NCI-H82 (cell line): ENCODE data around the gene ELAVL1.
"Not testable (repeated sequence)": the region's sequence is repeated elsewhere in the genome, so short reads cannot be mapped to it uniquely, and the experiment has no call there.

Source experiments
- DNase-seq: peaks from one replicate; lab custom pipeline; 2025; lab: John Stamatoyannopoulos, UW

The ELAVL1 gene

DNA sequence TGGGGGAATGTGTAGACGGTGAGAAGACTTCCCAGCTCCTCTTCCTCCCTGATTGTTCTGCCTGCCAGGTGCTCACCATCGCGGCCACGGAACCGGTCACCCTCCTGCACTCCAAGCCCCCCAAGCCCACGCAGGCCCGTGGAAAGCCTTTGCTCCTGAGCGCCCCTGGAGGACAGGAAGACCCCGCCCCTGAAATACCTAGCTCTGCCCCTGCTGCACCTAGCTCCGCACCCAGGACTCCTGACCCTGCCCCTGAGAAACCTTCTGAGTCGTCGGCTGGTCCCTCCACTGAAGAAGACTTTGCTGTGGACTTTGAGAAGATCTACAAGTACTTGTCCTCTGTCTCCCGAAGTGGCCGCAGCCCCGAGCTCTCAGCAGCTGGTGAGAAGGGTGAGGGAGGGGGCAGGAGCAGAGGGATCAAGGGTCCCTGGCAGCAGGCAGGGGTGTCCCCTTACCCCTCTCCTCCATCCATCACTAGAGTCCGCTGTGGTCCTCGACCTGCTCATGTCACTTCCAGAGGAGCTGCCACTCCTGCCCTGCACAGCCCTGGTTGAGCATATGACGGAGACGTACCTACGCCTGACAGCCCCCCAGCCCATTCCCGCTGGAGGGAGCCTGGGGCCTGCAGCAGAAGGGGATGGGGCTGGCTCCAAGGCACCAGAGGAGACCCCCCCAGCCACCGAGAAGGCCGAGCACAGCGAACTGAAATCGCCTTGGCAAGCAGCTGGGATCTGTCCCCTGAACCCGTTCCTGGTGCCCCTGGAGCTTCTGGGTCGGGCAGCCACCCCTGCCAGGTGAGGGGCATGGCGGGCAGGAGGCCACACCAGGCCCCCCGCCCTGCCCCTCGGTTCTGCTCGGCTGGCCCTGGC, 83.2 kb downstream of the ELAVL1 start:
- DNase-seq, result no peak

GRCh38 chr19:7921302-7921966, 84.0 kb downstream of the ELAVL1 start:
- peak; percentile 66 for DNase-seq

- DNase-seq, result peak; percentile 98
Measured at GRCh38 chr19:7920519-7921301, 84.7 kb downstream of the ELAVL1 start.

DNA sequence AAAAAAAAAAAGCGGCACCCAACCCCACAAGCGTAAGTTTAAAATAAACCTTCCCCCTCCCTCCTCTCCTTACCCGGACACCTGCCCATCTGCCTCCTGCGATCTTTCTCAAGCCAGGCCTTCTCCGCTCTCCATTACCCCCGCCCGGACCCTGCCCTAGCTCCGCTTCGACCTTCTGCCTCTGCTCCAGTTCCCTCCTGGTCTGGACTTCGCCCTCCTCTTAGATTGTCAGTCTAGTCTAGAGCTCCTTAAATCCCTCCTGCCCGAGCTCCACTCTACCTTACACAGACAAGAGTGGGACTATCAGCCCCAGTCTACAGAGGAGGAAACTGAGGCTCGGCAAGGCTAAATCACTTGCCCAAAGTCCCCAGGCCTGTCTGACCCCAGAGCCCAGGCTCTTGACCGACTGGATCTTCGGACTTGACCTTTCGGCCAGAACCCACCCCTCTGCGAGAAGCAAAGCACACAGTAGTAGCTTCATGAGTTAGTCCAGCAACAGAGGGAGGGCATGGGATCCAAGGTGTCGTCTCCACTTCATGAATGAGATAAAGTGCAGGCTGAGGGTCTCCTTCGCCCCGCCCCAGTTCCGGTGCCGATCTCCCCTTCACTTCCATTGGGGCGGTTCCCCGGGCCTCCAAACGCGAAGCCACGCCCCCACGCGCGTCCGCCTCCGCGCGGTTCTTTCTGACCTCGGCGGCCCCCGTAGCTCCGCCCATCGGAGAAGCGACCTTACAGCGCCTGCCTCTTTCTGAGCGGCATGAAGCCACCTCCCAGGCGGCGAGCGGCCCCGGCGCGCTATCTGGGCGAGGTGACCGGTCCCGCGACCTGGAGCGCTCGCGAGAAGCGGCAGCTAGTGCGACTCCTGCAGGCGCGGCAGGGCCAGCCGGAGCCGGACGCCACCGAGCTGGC, 85.6 kb downstream of the ELAVL1 start, which contains the start of gene SNAPC2:
TSS of gene SNAPC2 (plus strand) at position 729 of the 909 bp plus-strand sequence. CDS start at position 758, 29 bp downstream.
- peak; percentile 95 for DNase-seq

GRCh38 chr19:7918615-7919421, 86.6 kb downstream of the ELAVL1 start:
- DNase-seq, result no peak

GRCh38 chr19:7918062-7918614, 87.3 kb downstream of the ELAVL1 start:
- not testable (repeated sequence) for DNase-seq

DNA sequence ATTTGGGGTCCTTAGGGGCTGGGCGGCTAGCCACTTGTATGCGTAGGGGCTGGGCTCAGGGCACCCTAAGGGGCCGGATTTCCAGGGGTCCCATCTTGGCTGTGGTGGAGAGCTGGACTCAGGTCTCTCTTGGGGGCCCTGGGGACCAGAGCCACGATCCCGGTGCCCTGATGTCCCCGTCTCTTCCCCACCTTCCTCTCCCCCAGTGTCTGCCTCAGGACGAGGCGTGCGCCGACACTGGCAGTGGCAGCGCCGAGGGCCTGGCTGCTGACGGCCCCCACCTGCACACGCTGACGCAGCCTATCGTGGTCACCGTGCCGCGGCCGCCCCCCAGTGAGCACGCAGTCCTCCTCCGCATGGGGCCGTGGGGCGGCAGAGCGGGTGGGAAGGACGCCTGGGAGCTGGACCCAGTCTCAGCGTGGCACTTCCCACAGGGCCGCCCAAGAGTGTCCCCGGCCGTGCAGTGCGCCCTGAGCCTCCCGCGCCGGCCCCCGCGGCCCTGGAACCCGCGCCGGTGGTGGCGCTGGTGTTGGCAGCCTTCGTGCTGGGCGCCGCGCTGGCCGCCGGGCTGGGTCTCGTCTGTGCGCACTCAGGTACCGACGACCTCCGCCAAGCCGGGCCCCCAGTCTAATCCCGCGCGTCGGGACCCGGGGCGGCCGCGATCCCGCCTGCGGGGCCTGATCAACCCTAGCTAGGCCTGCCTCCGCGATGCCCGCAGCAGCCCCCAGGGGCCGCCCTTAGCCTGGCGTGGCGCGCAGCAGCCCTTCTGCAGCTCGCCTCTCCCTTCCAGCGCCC, 88.0 kb downstream of the ELAVL1 start:
- DNase-seq, result peak; percentile 70

- no peak for DNase-seq
Measured at GRCh38 chr19:7916955-7917266, 88.5 kb downstream of the ELAVL1 start.

DNA sequence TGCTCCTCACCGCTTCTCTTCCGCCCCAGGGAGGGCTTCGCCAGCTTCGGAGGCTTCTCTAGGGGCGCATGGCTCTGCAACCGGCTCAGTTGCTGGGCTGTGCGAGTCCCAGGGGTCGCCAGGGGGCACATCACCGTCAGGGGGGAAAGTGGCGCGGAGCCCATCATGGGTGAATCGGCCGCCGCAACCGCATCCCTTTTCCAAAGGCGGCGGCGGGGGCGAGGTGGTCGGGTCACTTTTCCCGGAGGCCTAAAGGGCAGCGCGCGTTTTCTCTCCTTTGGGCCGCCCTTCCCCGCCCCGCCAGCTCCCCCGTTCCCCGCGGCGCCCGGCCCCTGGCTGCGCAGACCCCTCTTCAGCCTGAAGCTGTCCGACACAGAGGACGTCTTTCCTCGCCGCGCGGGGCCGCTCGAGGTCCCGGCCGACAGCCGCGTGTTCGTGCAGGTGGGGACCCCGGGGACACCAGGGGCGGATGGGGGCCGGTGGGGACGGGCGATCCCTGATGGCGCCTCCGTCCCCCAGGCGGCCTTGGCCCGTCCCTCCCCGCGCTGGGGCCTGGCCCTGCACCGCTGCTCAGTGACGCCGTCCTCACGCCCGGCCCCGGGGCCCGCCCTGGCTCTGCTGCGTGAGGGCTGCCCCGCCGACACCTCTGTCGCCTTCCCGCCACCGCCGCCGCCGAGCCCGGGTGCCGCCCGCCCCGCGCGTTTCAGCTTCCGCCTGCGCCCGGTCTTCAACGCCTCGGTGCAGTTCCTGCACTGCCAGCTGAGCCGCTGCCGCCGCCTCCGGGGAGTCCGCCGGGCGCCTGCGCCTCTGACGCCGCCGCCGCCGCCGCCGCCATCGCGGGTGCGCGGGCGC, 89.1 kb downstream of the ELAVL1 start:
- no peak for DNase-seq

GRCh38 chr19:7915250-7916102, 90.0 kb downstream of the ELAVL1 start:
- no peak for DNase-seq

DNA sequence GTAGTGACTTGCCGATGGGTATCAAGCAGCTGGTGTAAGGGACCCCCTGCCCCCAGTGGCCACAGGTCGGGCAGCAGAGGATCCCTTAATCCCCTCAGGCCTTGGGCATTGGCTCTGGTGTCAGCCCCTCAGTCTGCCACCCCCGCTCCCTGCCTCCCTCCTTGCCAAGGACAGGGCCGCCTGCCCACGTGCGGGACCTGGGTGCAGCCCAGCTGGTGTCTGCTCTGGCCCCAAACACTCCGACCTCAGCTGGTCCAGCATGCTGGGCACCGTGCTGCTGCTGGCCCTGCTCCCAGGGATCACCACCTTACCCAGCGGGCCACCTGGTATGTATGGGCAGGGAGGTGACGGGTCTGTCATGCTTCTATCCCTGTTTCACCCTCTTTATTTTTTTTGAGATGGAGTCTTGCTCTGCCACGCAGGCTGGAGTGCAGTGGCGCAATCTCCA, 90.8 kb downstream of the ELAVL1 start, which contains the start of gene TGFBR3L:
TSS of gene TGFBR3L (plus strand) at position 233 of the 448 bp plus-strand sequence.
- peak; percentile 20 for DNase-seq

DNA sequence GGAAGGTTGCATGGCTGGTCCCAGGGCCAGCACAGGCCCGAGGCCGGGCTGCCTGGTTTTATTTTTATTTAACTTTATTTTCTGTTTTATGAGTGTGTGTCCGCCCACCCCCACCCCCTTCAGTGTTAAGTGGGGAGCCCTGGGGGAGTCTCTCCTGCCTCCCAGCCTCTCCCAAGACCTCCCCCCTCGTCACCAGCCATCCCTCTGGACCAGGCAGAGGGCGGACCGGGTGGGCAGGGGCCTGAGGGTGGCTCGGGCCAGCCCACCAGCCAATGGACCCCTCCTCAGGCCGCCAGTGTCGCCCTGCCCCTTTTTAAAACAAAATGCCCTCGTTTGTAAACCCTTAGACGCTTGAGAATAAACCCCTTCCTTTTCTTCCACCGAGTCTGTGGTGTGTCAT, 91.3 kb downstream of the ELAVL1 start:
- no peak for DNase-seq

- no peak for DNase-seq
Measured at GRCh38 chr19:7913652-7914051, 91.8 kb downstream of the ELAVL1 start.

DNA sequence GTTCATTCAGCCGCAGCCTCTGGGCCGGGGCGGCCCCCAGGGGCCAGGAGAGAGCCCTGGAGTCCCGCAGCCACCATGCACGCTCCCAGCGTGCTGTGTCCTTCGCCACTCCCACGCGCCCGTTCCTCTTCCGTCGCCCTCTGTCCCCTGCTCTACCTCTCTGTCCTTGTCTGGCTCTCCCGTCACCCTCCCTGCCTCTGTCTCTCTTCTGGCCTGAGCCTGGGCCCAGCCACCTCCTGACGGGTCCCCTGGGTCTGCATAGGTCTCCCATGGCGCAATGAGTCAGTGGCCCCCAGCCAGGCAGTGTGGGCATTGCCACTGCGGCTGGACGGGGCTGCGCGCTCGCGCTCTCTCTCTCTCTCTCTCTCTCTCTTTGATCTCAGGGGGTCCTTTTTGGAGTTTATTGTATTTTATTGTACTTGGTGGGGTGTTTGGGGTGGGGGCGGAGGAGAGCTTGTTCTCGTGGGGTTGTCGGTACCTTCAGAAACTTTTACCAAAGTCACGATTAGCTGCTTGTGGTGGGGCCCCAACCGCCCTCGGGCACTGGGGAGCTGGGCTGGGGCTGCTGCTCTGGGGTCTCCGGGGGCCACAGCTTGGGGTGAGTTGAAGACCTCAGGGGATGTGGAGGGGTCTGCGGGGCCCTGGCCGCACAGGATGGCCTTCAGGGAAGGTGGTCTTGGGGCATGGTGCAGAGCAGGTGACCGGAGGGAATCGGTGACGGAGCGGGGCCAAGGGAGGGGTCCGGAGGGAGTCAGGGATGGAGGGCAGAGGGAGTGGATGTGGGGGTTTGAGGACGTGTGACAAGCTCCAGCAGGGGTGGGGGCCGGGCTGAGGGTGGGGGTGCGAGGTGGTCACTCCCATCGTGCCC, 92.5 kb downstream of the ELAVL1 start:
- no peak for DNase-seq

DNA sequence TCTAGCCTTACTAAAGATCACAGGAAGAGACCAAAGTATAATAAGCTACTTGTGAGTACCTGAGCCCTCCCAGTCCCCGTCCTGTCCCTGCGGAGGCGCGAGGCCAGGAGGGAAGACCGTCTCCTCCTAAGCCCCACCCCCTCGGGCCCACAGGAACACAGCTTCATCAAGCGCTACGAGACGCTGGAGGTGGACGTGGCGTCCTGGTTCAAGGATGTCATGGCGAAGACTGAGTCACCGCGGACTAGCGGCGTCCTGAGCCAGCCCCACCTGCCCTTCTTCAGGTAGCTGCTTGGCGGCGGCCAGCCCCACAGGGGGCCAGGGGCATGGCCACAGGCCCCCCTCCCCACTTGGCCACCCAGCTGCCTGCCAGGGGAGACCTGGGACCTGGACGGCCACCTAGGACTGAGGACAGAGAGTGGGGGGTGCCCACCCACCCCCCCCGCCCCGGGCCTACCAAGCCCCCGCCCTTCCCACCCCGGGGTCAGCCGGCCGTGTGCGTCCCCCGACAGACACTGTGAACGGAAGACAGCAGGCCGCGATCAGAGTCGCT, 93.2 kb downstream of the ELAVL1 start:
- DNase-seq, result no peak

- no peak for DNase-seq
Measured at GRCh38 chr19:7911508-7912143, 93.8 kb downstream of the ELAVL1 start.
